HFF-Myc (cell line): ENCODE measurements around the gene APCDD1.

Experiments used
- DNase-seq: peaks from one replicate; pipeline ENCODE4 v3.0.0-alpha.2; 2011; ENCODE audit warnings: low read depth; ENCODE audit errors: extremely low read depth
- H3K4me3 ChIP-seq: replicated peaks from 2 replicates; pipeline ENCODE4 v1.5.1; 2011; ENCODE audit warnings: low read depth, mild to moderate bottlenecking, control low read depth, low read length
- TF ChIP-seq, protein P1 (sequence below): IDR thresholded peaks from 2 replicates; pipeline ENCODE4 v1.5.1; 2012; ENCODE audit warnings: mild to moderate bottlenecking, low read depth, low read length, control low read depth; ENCODE audit errors: missing control alignments

The APCDD1 gene

DNA sequence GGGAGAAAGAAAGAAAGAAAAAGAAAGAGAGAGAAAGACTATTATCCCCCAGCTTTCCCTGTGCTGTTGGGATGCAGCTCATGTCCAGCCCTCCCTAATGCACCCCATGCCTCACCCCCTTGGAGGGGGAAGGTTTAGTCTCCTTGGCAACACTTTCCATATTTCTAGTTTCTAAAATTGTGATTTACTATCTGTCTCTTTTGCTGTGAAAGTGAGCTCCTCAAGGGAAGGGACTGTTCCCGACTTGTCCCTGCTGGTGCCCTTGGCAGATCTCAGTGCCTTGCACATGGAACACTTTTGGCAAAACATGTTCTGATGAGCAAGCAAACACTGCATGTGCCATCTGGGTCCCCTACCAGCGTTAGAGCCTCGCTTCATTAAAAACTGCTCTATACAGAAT is 59.6 kb downstream of the APCDD1 start:
- no peak overlapping the region for H3K4me3 ChIP-seq
- TF ChIP-seq, protein P1, sequence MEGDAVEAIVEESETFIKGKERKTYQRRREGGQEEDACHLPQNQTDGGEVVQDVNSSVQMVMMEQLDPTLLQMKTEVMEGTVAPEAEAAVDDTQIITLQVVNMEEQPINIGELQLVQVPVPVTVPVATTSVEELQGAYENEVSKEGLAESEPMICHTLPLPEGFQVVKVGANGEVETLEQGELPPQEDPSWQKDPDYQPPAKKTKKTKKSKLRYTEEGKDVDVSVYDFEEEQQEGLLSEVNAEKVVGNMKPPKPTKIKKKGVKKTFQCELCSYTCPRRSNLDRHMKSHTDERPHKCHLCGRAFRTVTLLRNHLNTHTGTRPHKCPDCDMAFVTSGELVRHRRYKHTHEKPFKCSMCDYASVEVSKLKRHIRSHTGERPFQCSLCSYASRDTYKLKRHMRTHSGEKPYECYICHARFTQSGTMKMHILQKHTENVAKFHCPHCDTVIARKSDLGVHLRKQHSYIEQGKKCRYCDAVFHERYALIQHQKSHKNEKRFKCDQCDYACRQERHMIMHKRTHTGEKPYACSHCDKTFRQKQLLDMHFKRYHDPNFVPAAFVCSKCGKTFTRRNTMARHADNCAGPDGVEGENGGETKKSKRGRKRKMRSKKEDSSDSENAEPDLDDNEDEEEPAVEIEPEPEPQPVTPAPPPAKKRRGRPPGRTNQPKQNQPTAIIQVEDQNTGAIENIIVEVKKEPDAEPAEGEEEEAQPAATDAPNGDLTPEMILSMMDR = no peak
- DNase-seq = no peak

GRCh38 chr18:10514601-10515000 is 60.2 kb downstream of the APCDD1 start:
- TF ChIP-seq, protein P1 = no peak
- no peak for DNase-seq
- H3K4me3 ChIP-seq = no peak overlapping the region

DNA sequence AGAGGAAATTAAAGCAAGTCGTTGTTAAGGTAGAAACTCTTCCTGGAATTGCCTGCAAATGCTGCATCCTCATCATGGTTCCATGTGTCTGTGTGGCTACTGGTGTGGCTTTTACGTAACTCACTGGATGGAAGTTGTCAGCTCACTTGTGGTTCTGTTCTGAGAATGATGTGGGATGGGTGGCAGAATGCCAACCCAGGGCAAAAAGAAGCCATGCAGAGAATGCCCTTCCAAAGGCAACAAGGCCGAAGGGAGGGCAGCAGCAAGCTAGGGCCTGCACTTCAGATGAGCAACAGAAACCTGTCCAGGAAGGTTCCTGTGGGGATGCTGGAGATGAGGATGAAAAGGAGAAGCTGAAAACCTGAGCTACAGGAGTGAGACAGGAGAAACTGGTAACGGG is 61.0 kb downstream of the APCDD1 start:
- no peak overlapping the region for H3K4me3 ChIP-seq
- no peak for DNase-seq
- TF ChIP-seq, protein P1 = no peak

GRCh38 chr18:10516078-10516477 is 61.6 kb downstream of the APCDD1 start:
- no peak overlapping the region for H3K4me3 ChIP-seq
- TF ChIP-seq, protein P1 = no peak
- no peak for DNase-seq

- DNase-seq = no peak
- TF ChIP-seq, protein P1 = peak; percentile 44
- H3K4me3 ChIP-seq = no peak overlapping the region
Observed at GRCh38 chr18:10518595-10519255, 64.3 kb downstream of the APCDD1 start.

GRCh38 chr18:10519366-10519765 is 64.9 kb downstream of the APCDD1 start:
- TF ChIP-seq, protein P1 = no peak
- no peak overlapping the region for H3K4me3 ChIP-seq
- no peak for DNase-seq
